Activated naive CD4-positive, alpha-beta T cell treated with anti-CD3 and anti-CD28 coated beads for 36 hours (primary cell): ENCODE results near the gene SRRM3. TPM values are rescaled to one million over a fixed set of nuclear protein-coding genes. Genes with fewer than 3 reads are reported as not detected.
A peak's percentile ranks its signal among the peaks of the same experiment; 100 is the strongest.
"Not testable (repeated sequence)": the region's sequence is repeated elsewhere in the genome, so short reads cannot be mapped to it uniquely, and the experiment has no call there.

ENCODE experiments used
- CTCF ChIA-PET: fragments of 350-600 bp; sonication (Branson Sonifier 250); formaldehyde crosslinking; loops from one replicate; lab custom pipeline; 2021; ENCODE audit warnings: antibody characterized with exemption; lab: Charles Lee
- DNase-seq: peaks from one replicate; pipeline ENCODE4 v3.0.0-alpha.2; 2020
- H3K27ac Mint-ChIP-seq: one replicate; pipeline ENCODE4 v1.8.0; 2021; ENCODE audit warnings: mild to moderate bottlenecking, mixed read lengths
- H3K27me3 Mint-ChIP-seq: one replicate; pipeline ENCODE4 v1.8.0; 2021; ENCODE audit warnings: low read depth, mixed read lengths
- H3K36me3 Mint-ChIP-seq: one replicate; pipeline ENCODE4 v1.8.0; 2021; ENCODE audit warnings: low read depth, mixed read lengths
- H3K4me1 Mint-ChIP-seq: one replicate; pipeline ENCODE4 v1.8.0; 2021; ENCODE audit warnings: low read depth, mixed read lengths
- H3K4me3 Mint-ChIP-seq: one replicate; pipeline ENCODE4 v1.8.0; 2021; ENCODE audit warnings: mild to moderate bottlenecking, moderate library complexity, mixed read lengths
- H3K9me3 Mint-ChIP-seq: one replicate; pipeline ENCODE4 v1.8.0; 2021; ENCODE audit warnings: mixed read lengths
- intact Hi-C: fragments of 100-400 bp; cut with micrococcal nuclease; formaldehyde crosslinking; loops from one replicate; pipeline ENCODE4 v1.15.1; 2023
- total RNA-seq, 2 experiments: library from RNA; stranded (reverse); gene quantifications; one replicate each; pipeline ENCODE4 v1.2.3, GENCODE V29; 2021

SRRM3 gene
- total RNA-seq, 2 experiments from 2014 or later: not detected

- peaks cover 16% of the 10 kb centered on the region for H3K4me1 Mint-ChIP-seq
- H3K27me3 Mint-ChIP-seq: peaks cover 6% of the 10 kb centered on the region
- CTCF ChIA-PET: interaction anchor here (0.5 to 1.7 kb wide), 2 partner anchors 10 to 20 kb away, joined by 4 to 6 read pairs; no protein-coding TSS in a partner anchor
- H3K27ac Mint-ChIP-seq: no peak overlapping the region
- no peak overlapping the region for H3K4me3 Mint-ChIP-seq
- intact Hi-C loops: no loop called here
- DNase-seq: no peak
- no peaks in the 10 kb centered on the region for H3K36me3 Mint-ChIP-seq
- H3K9me3 Mint-ChIP-seq: no peaks in the 10 kb centered on the region
Measured at GRCh38 chr7:76301000-76301399, 99.3 kb downstream of the SRRM3 start.

GRCh38 chr7:76302347-76303201 lies 100.9 kb downstream of the SRRM3 start, which contains the start of gene HSPB1:
Gene HSPB1 (plus strand): TSS chr7:76302673. CDS start chr7:76302713, 40 bp downstream.
- H3K27me3 Mint-ChIP-seq: peaks cover 6% of the 10 kb centered on the region
- no peaks in the 10 kb centered on the region for H3K36me3 Mint-ChIP-seq
- H3K4me3 Mint-ChIP-seq: peak within 1 kb of the TSS; percentile 87
- intact Hi-C loops: loop anchor here (1.0 kb wide), 3 partner anchors 11 to 16 kb away; no protein-coding TSS in a partner anchor
- H3K27ac Mint-ChIP-seq: peak within 1 kb of the TSS; percentile 86
- peaks cover 16% of the 10 kb centered on the region for H3K4me1 Mint-ChIP-seq
- CTCF ChIA-PET: interaction anchor here (0.7 to 4.7 kb wide), 6 partner anchors 9 to 124 kb away, joined by 3 to 21 read pairs (median 4); no protein-coding TSS in a partner anchor
- H3K9me3 Mint-ChIP-seq: no peaks in the 10 kb centered on the region
- peak; percentile 64 for DNase-seq

GRCh38 chr7:76303202-76304147 lies 101.8 kb downstream of the SRRM3 start:
- peak; percentile 85 for DNase-seq
- Mint-ChIP-seq H3K9me3 (no peaks in the 10 kb centered on the region), H3K4me3 (peak overlapping the region; percentile 87), H3K36me3 (no peaks in the 10 kb centered on the region), H3K4me1 (peaks cover 16% of the 10 kb centered on the region), H3K27ac (peak overlapping the region; percentile 86), H3K27me3 (peaks cover 6% of the 10 kb centered on the region)
- CTCF ChIA-PET: interaction anchor here (0.6 to 4.7 kb wide), 7 partner anchors 8 to 294 kb away, joined by 3 to 21 read pairs (median 4); no protein-coding TSS in a partner anchor
- intact Hi-C loops: loop anchor here (1.0 kb wide), 3 partner anchors 11 to 15 kb away; no protein-coding TSS in a partner anchor

- intact Hi-C loops: no loop called here
- no peak overlapping the region for H3K27ac Mint-ChIP-seq
- H3K4me1 Mint-ChIP-seq: peaks cover 16% of the 10 kb centered on the region
- no peaks in the 10 kb centered on the region for H3K36me3 Mint-ChIP-seq
- CTCF ChIA-PET: interaction anchor here (0.6 to 4.7 kb wide), 4 partner anchors 9 to 126 kb away, joined by 3 to 21 read pairs (median 6); no protein-coding TSS in a partner anchor
- peaks cover 6% of the 10 kb centered on the region for H3K27me3 Mint-ChIP-seq
- no peaks in the 10 kb centered on the region for H3K9me3 Mint-ChIP-seq
- no peak for DNase-seq
- no peak overlapping the region for H3K4me3 Mint-ChIP-seq
Measured at GRCh38 chr7:76304888-76305375, 103.2 kb downstream of the SRRM3 start.

- intact Hi-C loops, H3K27ac Mint-ChIP-seq, H3K9me3 Mint-ChIP-seq, H3K4me1 Mint-ChIP-seq, H3K27me3 Mint-ChIP-seq, H3K36me3 Mint-ChIP-seq, H3K4me3 Mint-ChIP-seq, DNase-seq: not testable (repeated sequence)
- CTCF ChIA-PET: interaction anchor here (1.0 to 6.7 kb wide), 4 partner anchors 17 to 131 kb away, joined by 3 to 57 read pairs (median 6); no protein-coding TSS in a partner anchor
Measured at GRCh38 chr7:76308874-76309273, 107.2 kb downstream of the SRRM3 start.

- intact Hi-C loops, H3K4me3 Mint-ChIP-seq, DNase-seq, H3K36me3 Mint-ChIP-seq, H3K27me3 Mint-ChIP-seq, H3K4me1 Mint-ChIP-seq, H3K27ac Mint-ChIP-seq, H3K9me3 Mint-ChIP-seq: not testable (repeated sequence)
- CTCF ChIA-PET: interaction anchor here (1.0 to 6.7 kb wide), 4 partner anchors 17 to 131 kb away, joined by 3 to 57 read pairs (median 6); no protein-coding TSS in a partner anchor
Measured at GRCh38 chr7:76309341-76310101, 107.8 kb downstream of the SRRM3 start.

GRCh38 chr7:76310102-76310957 lies 108.6 kb downstream of the SRRM3 start:
- DNase-seq: no peak
- CTCF ChIA-PET: interaction anchor here (1.4 to 6.9 kb wide), 3 partner anchors 18 to 133 kb away, joined by 3 to 103 read pairs (median 57); no protein-coding TSS in a partner anchor
- Mint-ChIP-seq H3K36me3 (no peaks in the 10 kb centered on the region), H3K4me3 (no peak overlapping the region), H3K27ac (no peak overlapping the region), H3K9me3 (no peaks in the 10 kb centered on the region), H3K27me3 (no peaks in the 10 kb centered on the region), H3K4me1 (peaks cover 4% of the 10 kb centered on the region)
- intact Hi-C loops: no loop called here

- H3K36me3 Mint-ChIP-seq, DNase-seq, H3K4me1 Mint-ChIP-seq, H3K4me3 Mint-ChIP-seq, H3K27ac Mint-ChIP-seq, H3K27me3 Mint-ChIP-seq, intact Hi-C loops, H3K9me3 Mint-ChIP-seq: not testable (repeated sequence)
- CTCF ChIA-PET: interaction anchor here (0.7 to 6.9 kb wide), 5 partner anchors 9 to 134 kb away, joined by 3 to 103 read pairs (median 3); no protein-coding TSS in a partner anchor
Measured at GRCh38 chr7:76311838-76312237, 110.1 kb downstream of the SRRM3 start.

GRCh38 chr7:76314042-76314721 lies 112.5 kb downstream of the SRRM3 start:
- H3K27me3 Mint-ChIP-seq: no peaks in the 10 kb centered on the region
- no peak overlapping the region for H3K27ac Mint-ChIP-seq
- CTCF ChIA-PET: interaction anchor here (0.6 to 7.2 kb wide), 27 partner anchors 10 to 188 kb away, joined by 3 to 103 read pairs (median 5); partner anchors contain the start of genes HSPB1 and YWHAG
- H3K4me3 Mint-ChIP-seq: no peak overlapping the region
- intact Hi-C loops: loop anchor here (1.0 kb wide), 4 partner anchors 11 to 136 kb away; no protein-coding TSS in a partner anchor
- DNase-seq: peak; percentile 99
- H3K36me3 Mint-ChIP-seq: no peaks in the 10 kb centered on the region
- no peaks in the 10 kb centered on the region for H3K9me3 Mint-ChIP-seq
- peaks cover 18% of the 10 kb centered on the region for H3K4me1 Mint-ChIP-seq

GRCh38 chr7:76314740-76315139 lies 113.0 kb downstream of the SRRM3 start:
- CTCF ChIA-PET: interaction anchor here (0.5 to 7.2 kb wide), 16 partner anchors 11 to 137 kb away, joined by 3 to 103 read pairs (median 8); partner anchors contain the start of genes HSPB1 and YWHAG
- peaks cover 22% of the 10 kb centered on the region for H3K4me1 Mint-ChIP-seq
- not testable (repeated sequence) for H3K36me3 Mint-ChIP-seq, H3K27me3 Mint-ChIP-seq, H3K9me3 Mint-ChIP-seq, H3K27ac Mint-ChIP-seq, H3K4me3 Mint-ChIP-seq, DNase-seq
- intact Hi-C loops: loop anchor here (1.0 to 5.0 kb wide), 5 partner anchors 11 to 307 kb away; no protein-coding TSS in a partner anchor
